ENCODE results near the gene HDAC7.

GRCh38 chr12:47768323-47768811 is 51.3 kb downstream of the HDAC7 start:
- TF ChIP-seq, protein P1, sequence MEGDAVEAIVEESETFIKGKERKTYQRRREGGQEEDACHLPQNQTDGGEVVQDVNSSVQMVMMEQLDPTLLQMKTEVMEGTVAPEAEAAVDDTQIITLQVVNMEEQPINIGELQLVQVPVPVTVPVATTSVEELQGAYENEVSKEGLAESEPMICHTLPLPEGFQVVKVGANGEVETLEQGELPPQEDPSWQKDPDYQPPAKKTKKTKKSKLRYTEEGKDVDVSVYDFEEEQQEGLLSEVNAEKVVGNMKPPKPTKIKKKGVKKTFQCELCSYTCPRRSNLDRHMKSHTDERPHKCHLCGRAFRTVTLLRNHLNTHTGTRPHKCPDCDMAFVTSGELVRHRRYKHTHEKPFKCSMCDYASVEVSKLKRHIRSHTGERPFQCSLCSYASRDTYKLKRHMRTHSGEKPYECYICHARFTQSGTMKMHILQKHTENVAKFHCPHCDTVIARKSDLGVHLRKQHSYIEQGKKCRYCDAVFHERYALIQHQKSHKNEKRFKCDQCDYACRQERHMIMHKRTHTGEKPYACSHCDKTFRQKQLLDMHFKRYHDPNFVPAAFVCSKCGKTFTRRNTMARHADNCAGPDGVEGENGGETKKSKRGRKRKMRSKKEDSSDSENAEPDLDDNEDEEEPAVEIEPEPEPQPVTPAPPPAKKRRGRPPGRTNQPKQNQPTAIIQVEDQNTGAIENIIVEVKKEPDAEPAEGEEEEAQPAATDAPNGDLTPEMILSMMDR (IDR thresholded peaks at IDR 0.05; ENCODE audit: low read depth, low read length, poor library complexity, severe bottlenecking): no peak
- TF ChIP-seq EZH2phosphoT487 (IDR thresholded peaks at IDR 0.05; ENCODE audit: borderline replicate concordance, low read length): no peak
